DND-41 (cell line): Measurements from ENCODE around the gene CST5.

ENCODE experiments used
- EZH2 ChIP-seq: IDR thresholded peaks from 3 replicates; pipeline ENCODE4 v1.6.1; 2012; ENCODE audit warnings: borderline replicate concordance, low read depth, mild to moderate bottlenecking, moderate library complexity, low read length, inconsistent platforms; ENCODE audit not compliant: severe bottlenecking
- TF ChIP-seq, protein P1 (sequence below): IDR thresholded peaks from 2 replicates; pipeline ENCODE4 v1.5.1; 2012; ENCODE audit warnings: borderline replicate concordance, low read length, moderate library complexity, mild to moderate bottlenecking; ENCODE audit not compliant: poor library complexity, severe bottlenecking; ENCODE audit errors: extremely low read depth

DNA sequence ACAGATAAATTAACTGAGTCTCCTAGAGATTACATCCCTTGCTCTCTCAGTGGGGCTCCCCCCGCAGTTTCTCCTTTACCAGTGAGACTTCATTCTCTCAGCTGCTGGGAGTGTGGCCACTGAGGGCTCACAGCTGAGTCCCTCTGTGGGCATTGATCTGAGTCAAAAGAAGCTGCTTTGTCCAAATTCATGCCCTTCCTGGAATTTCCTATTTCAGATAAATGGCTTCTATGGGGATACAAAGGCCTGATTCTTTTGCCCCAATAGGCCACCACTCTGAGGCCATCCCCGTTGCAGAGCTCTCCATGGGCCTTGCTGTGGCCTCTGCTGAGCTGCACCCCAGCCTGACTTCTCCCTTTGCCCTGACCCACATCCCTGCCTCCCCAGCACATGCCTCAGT is 10.0 kb downstream of the CST5 start:
- TF ChIP-seq, protein P1, sequence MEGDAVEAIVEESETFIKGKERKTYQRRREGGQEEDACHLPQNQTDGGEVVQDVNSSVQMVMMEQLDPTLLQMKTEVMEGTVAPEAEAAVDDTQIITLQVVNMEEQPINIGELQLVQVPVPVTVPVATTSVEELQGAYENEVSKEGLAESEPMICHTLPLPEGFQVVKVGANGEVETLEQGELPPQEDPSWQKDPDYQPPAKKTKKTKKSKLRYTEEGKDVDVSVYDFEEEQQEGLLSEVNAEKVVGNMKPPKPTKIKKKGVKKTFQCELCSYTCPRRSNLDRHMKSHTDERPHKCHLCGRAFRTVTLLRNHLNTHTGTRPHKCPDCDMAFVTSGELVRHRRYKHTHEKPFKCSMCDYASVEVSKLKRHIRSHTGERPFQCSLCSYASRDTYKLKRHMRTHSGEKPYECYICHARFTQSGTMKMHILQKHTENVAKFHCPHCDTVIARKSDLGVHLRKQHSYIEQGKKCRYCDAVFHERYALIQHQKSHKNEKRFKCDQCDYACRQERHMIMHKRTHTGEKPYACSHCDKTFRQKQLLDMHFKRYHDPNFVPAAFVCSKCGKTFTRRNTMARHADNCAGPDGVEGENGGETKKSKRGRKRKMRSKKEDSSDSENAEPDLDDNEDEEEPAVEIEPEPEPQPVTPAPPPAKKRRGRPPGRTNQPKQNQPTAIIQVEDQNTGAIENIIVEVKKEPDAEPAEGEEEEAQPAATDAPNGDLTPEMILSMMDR: no peak
- no peak for TF ChIP-seq EZH2
